HepG2 (cell line): Measurements from ENCODE around the gene ALDOA. TPM values are rescaled to one million over a fixed set of nuclear protein-coding genes. Genes with fewer than 3 reads are reported as not detected.

Source experiments
- AGO1 ChIP-seq: fragments of 200-400 bp; formaldehyde crosslinking; IDR thresholded peaks from 2 replicates; pipeline ENCODE4 v1.6.1; 2017; ENCODE audit warnings: mild to moderate bottlenecking, low read depth, low read length, moderate library complexity; ENCODE audit not compliant: poor library complexity, severe bottlenecking
- BRD4 ChIP-seq: sonication (generic); formaldehyde crosslinking; IDR thresholded peaks from 2 replicates; pipeline ENCODE4 v1.4.0; 2020; ENCODE audit warnings: missing genetic modification reagents
- DR1 ChIP-seq: sonication (generic); formaldehyde crosslinking; IDR thresholded peaks from 2 replicates; pipeline ENCODE4 v1.8.0; 2021; ENCODE audit warnings: mild to moderate bottlenecking, missing genetic modification reagents, inconsistent platforms
- E2F2 ChIP-seq: sonication (generic); formaldehyde crosslinking; IDR thresholded peaks from 2 replicates; pipeline ENCODE4 v1.4.0; 2020; ENCODE audit warnings: missing genetic modification reagents, borderline replicate concordance
- E2F5 ChIP-seq: sonication (generic); formaldehyde crosslinking; conservative IDR thresholded peaks from 2 replicates; pipeline ENCODE4 v1.4.0; 2020; ENCODE audit warnings: missing genetic modification reagents
- FOXC1 ChIP-seq: sonication (generic); formaldehyde crosslinking; IDR thresholded peaks from 2 replicates; pipeline ENCODE4 v1.8.0; 2022; ENCODE audit warnings: mild to moderate bottlenecking, missing genetic modification reagents, borderline replicate concordance
- IKZF1 ChIP-seq: fragments of 450-650 bp; IDR thresholded peaks from 2 replicates; pipeline ENCODE4 v1.7.1; 2016
- KDM1A ChIP-seq: IDR thresholded peaks from 2 replicates; pipeline ENCODE4 v1.6.1; 2016; ENCODE audit warnings: missing compliant biosample characterization
- KLF13 ChIP-seq: sonication (generic); formaldehyde crosslinking; IDR thresholded peaks from 2 replicates; pipeline ENCODE4 v1.4.0; 2020; ENCODE audit warnings: mild to moderate bottlenecking, missing genetic modification reagents
- MAFF ChIP-seq: IDR thresholded peaks from 2 replicates; pipeline ENCODE4 v1.6.1; 2011; ENCODE audit warnings: low read depth, low read length, improper control_type of control experiment
- PBX3 ChIP-seq: sonication (generic); formaldehyde crosslinking; IDR thresholded peaks from 2 replicates; pipeline ENCODE4 v1.8.1; 2023; ENCODE audit warnings: missing genetic modification reagents, inconsistent platforms, borderline replicate concordance
- RAD21 ChIP-seq: fragments of 450-650 bp; formaldehyde crosslinking; IDR thresholded peaks from 2 replicates; pipeline ENCODE4 v1.5.0; 2020; ENCODE audit warnings: mild to moderate bottlenecking
- SMAD1 ChIP-seq: sonication (generic); formaldehyde crosslinking; IDR thresholded peaks from 2 replicates; pipeline ENCODE4 v1.4.0; 2020; ENCODE audit warnings: missing genetic modification reagents, low read depth, mild to moderate bottlenecking, borderline replicate concordance
- STAG1 ChIP-seq: sonication (generic); formaldehyde crosslinking; IDR thresholded peaks from 2 replicates; pipeline ENCODE4 v1.4.0; 2020; ENCODE audit warnings: missing genetic modification reagents
- ZMAT5 ChIP-seq: sonication (generic); formaldehyde crosslinking; IDR thresholded peaks from 2 replicates; pipeline ENCODE4 v1.5.0; 2020; ENCODE audit warnings: mild to moderate bottlenecking, low read depth, missing genetic modification reagents, borderline replicate concordance
- ZNF282 ChIP-seq: fragments of 450-650 bp; IDR thresholded peaks from 2 replicates; pipeline ENCODE4 v1.6.1; 2018; ENCODE audit not compliant: partially characterized antibody
- ZNF430 ChIP-seq: sonication (generic); formaldehyde crosslinking; IDR thresholded peaks from 2 replicates; pipeline ENCODE4 v1.9.0; 2021; ENCODE audit warnings: mild to moderate bottlenecking, missing genetic modification reagents
- ZNF687 ChIP-seq: sonication (generic); formaldehyde crosslinking; IDR thresholded peaks from 2 replicates; pipeline ENCODE4 v1.5.1; 2020; ENCODE audit warnings: mild to moderate bottlenecking, missing genetic modification reagents, moderate library complexity
- ZNF710 ChIP-seq: sonication (generic); formaldehyde crosslinking; IDR thresholded peaks from 2 replicates; pipeline ENCODE4 v1.5.0; 2020; ENCODE audit warnings: mild to moderate bottlenecking, missing genetic modification reagents, borderline replicate concordance
- polyA plus RNA-seq, 8 experiments: library from polyadenylated mRNA; depleted of rRNA in 3 of 8; stranded (reverse) in 7 of 8; unstranded in 1 of 8; fragments of >200 nt; fragmentation: Illumina TruSeq in 4 of 8; extraction: Trizol in 4 of 8; gene quantifications; 2 replicates each; pipeline versions ENCODE4 v1.2.1 to v1.2.3, GENCODE V29; 2011 to 2016; ENCODE audit warnings: low read depth in 4 of 8, missing spikeins in 1 of 8, mixed read lengths in 1 of 8; ENCODE audit not compliant: insufficient read depth in 1 of 8
- total RNA-seq, 5 experiments: library from RNA; depleted of rRNA; stranded (reverse); fragments of >200 nt; fragmentation: Illumina TruSeq; extraction: Trizol; gene quantifications; 2 replicates each; pipeline ENCODE4 v1.2.3, GENCODE V29; 2016; ENCODE audit warnings: low read depth in 1 of 5

Gene ALDOA
- total and polyA plus RNA-seq, 2 of the 13 experiments (the other 11 are each of a cell fraction or from before 2014, with no cell fraction given) = 925 to 1,884 TPM

GRCh38 chr16:30091474-30092372, 26.2 kb downstream of the ALDOA start, which contains the start of gene TBX6 (continued):
- TF ChIP-seq E2F2 (peak; percentile 47; the same call in 1 of the 2 replicates), AGO1 (peak; percentile 80), IKZF1 (no peak), RAD21 (CRISPR knock-in tag) (peak; percentile 95), PBX3 (CRISPR knock-in tag) (no peak), KDM1A (CRISPR knock-in tag) (peak; percentile 59; the same call in 1 of the 2 replicates), DR1 (CRISPR knock-in tag) (no peak), FOXC1 (CRISPR knock-in tag) (peak; percentile 0; the same call in 1 of the 2 replicates), STAG1 (CRISPR knock-in tag) (peak; percentile 93), BRD4 (CRISPR knock-in tag) (peak; percentile 84), ZMAT5 (CRISPR knock-in tag) (no peak), MAFF (no peak), ZNF430 (CRISPR knock-in tag) (no peak), ZNF710 (no peak; the same call in 1 of the 2 replicates), KLF13 (CRISPR knock-in tag) (no peak), ZNF282 (no peak), ZNF687 (peak; percentile 94), E2F5 (CRISPR knock-in tag) (peak; percentile 42; the same call in 1 of the 2 replicates), SMAD1 (no peak; the same call in 1 of the 2 replicates)
